ENCODE measurements around the gene OLFML1.

DNA sequence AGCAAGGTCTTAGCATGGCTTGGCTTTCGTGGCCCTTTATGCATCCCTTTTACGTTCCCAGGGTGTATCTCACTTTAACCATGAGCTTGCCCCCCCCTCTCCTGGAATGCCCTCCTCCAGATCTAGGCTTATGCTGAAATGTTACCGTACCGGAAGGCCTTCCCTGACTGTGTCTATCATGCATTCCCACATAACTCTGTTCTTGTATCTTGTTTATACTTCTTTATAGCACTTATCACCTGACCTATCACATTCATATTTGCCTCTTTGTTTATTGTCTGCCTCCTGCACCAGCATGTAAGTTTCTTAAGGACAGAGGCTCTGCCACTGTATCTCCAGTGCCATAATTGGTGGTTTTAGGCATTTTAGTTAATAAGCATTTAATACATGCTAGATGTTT lies 67.4 kb downstream of the OLFML1 start:
- TF ChIP-seq, protein P1, sequence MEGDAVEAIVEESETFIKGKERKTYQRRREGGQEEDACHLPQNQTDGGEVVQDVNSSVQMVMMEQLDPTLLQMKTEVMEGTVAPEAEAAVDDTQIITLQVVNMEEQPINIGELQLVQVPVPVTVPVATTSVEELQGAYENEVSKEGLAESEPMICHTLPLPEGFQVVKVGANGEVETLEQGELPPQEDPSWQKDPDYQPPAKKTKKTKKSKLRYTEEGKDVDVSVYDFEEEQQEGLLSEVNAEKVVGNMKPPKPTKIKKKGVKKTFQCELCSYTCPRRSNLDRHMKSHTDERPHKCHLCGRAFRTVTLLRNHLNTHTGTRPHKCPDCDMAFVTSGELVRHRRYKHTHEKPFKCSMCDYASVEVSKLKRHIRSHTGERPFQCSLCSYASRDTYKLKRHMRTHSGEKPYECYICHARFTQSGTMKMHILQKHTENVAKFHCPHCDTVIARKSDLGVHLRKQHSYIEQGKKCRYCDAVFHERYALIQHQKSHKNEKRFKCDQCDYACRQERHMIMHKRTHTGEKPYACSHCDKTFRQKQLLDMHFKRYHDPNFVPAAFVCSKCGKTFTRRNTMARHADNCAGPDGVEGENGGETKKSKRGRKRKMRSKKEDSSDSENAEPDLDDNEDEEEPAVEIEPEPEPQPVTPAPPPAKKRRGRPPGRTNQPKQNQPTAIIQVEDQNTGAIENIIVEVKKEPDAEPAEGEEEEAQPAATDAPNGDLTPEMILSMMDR (IDR thresholded peaks at IDR 0.05) = no peak
- no peak for TF ChIP-seq POLR2AphosphoS5 (IDR thresholded peaks at IDR 0.05)
- TF ChIP-seq POLR2A (IDR thresholded peaks at IDR 0.05) = no peak

All from suprapubic skin (tissue), 4 donors.